Natural killer cell (primary cell): Measurements from ENCODE around the gene ASPHD2. TPM values are rescaled to one million over a fixed set of nuclear protein-coding genes. Genes with fewer than 3 reads are reported as not detected.

Experiments
- ATAC-seq, 3 donors: fragments of 150-1000 bp in 2 of 3; fragments of 200-7000 bp in 1 of 3; cut with Tn5 transposase; 1 replicate in 1 of 3; 2 replicates in 2 of 3; pipeline ENCODE4 v1.10.0; 2021; ENCODE audit warnings: mild to moderate bottlenecking in 2 of 3, moderate library complexity in 2 of 3
- DNase-seq, 2 donors: peaks; one replicate each; pipeline versions ENCODE4 v3.0.0 to v3.0.0-alpha.2; 2013 to 2021; ENCODE audit warnings: mixed read lengths in 1 of 2
- H3K27ac ChIP-seq: one replicate; pipeline ENCODE4 v1.5.1; 2013; ENCODE audit warnings: mild to moderate bottlenecking, low read length
- H3K27me3 ChIP-seq: one replicate; pipeline ENCODE4 v1.6.1; 2013; ENCODE audit warnings: low read length; ENCODE audit not compliant: control insufficient read depth, insufficient read depth
- H3K36me3 ChIP-seq: one replicate; pipeline ENCODE4 v1.6.1; 2013; ENCODE audit warnings: low read length; ENCODE audit not compliant: control insufficient read depth, insufficient read depth
- H3K4me1 ChIP-seq: one replicate; pipeline ENCODE4 v1.6.1; 2013; ENCODE audit warnings: low read length; ENCODE audit not compliant: control insufficient read depth, insufficient read depth
- H3K4me3 ChIP-seq: one replicate; pipeline ENCODE4 v1.5.1; 2013; ENCODE audit warnings: low read length
- H3K9me3 ChIP-seq: one replicate; pipeline ENCODE4 v1.6.1; 2013; ENCODE audit warnings: low read length; ENCODE audit not compliant: control insufficient read depth, insufficient read depth
- H3K27ac Mint-ChIP-seq, 2 donors: one replicate each; pipeline ENCODE4 v1.8.0; 2022; ENCODE audit warnings: mild to moderate bottlenecking in 2 of 2, mixed read lengths in 2 of 2, moderate library complexity in 1 of 2
- H3K27me3 Mint-ChIP-seq, 2 donors: one replicate each; pipeline ENCODE4 v1.8.0; 2022; ENCODE audit warnings: low read depth in 2 of 2, mixed read lengths in 2 of 2
- H3K36me3 Mint-ChIP-seq: one replicate; pipeline ENCODE4 v1.8.0; 2022; ENCODE audit warnings: mixed read lengths
- H3K4me1 Mint-ChIP-seq, 2 donors: one replicate each; pipeline ENCODE4 v1.8.0; 2022; ENCODE audit warnings: mixed read lengths in 2 of 2
- H3K4me3 Mint-ChIP-seq: one replicate; pipeline ENCODE4 v1.8.0; 2022; ENCODE audit warnings: mild to moderate bottlenecking, moderate library complexity, mixed read lengths
- H3K9me3 Mint-ChIP-seq, 2 donors: one replicate each; pipeline ENCODE4 v1.8.0; 2022; ENCODE audit warnings: mixed read lengths in 2 of 2
- CTCF ChIP-seq: fragments of 200-600 bp; IDR thresholded peaks from one replicate; pipeline ENCODE4 v1.8.0; 2022; ENCODE audit warnings: antibody characterized with exemption
- WGBS: methylation state at CpG from one replicate; pipeline ENCODE4 v1.1.7; 2013; ENCODE audit warnings: missing lambda C conversion rate; ENCODE audit not compliant: insufficient coverage; 5-methylcytosine and 5-hydroxymethylcytosine counted together
- intact Hi-C: fragments of 100-400 bp; cut with micrococcal nuclease; formaldehyde crosslinking; loops from one replicate; pipeline ENCODE4 v1.14.2; 2022
- total RNA-seq, 4 donors: library from RNA; stranded (reverse); fragments of 120-200 nt in 1 of 4; gene quantifications; one replicate each; pipeline versions ENCODE4 v1.2.3 to v1.2.4, GENCODE V29; 2013 to 2022

ASPHD2 gene
- total RNA-seq, 3 donors from 2014 or later (not counting 1 experiment from before 2014, with no cell fraction given), result 1.6 to 3.0 (median 1.9) TPM

GRCh38 chr22:26460202-26460601 lies 31.1 kb downstream of the ASPHD2 start:
- no peaks in the 10 kb centered on the region for H3K9me3 Mint-ChIP-seq
- intact Hi-C loops, result loop anchor here (2.0 kb wide), 1 partner anchor 61 kb away; no protein-coding TSS in a partner anchor
- no peak for DNase-seq
- H3K27me3 Mint-ChIP-seq, result no peaks in the 10 kb centered on the region
- Histone ChIP-seq H3K4me1 (no peaks in the 10 kb centered on the region), H3K27ac (no peak overlapping the region), H3K4me3 (no peak overlapping the region), H3K36me3 (peaks cover 45% of the 10 kb centered on the region), H3K9me3 (no peaks in the 10 kb centered on the region), H3K27me3 (no peaks in the 10 kb centered on the region)
- H3K36me3 Mint-ChIP-seq, result peaks cover 8% of the 10 kb centered on the region
- ATAC-seq, result no peak
- WGBS, result 93% methylated on average over 6 of the region's 6 CpGs
- H3K4me1 Mint-ChIP-seq, result no peaks in the 10 kb centered on the region
- H3K4me3 Mint-ChIP-seq, result no peak overlapping the region
- TF ChIP-seq CTCF, result no peak
- H3K27ac Mint-ChIP-seq, result no peak overlapping the region

GRCh38 chr22:26461188-26461810 lies 32.2 kb downstream of the ASPHD2 start:
- ATAC-seq, result peak in 1 of 3 donors; percentile 58
- no peaks in the 10 kb centered on the region for H3K9me3 ChIP-seq
- peaks cover 12% of the 10 kb centered on the region for H3K36me3 Mint-ChIP-seq
- H3K36me3 ChIP-seq, result peaks cover 50% of the 10 kb centered on the region
- H3K4me1 Mint-ChIP-seq, result no peaks in the 10 kb centered on the region
- no peaks in the 10 kb centered on the region for H3K9me3 Mint-ChIP-seq
- no peaks in the 10 kb centered on the region for H3K27me3 ChIP-seq
- 36% methylated on average over 2 of the region's 3 CpGs for WGBS
- no peak overlapping the region for H3K27ac Mint-ChIP-seq
- H3K4me1 ChIP-seq, result no peaks in the 10 kb centered on the region
- DNase-seq, result peak in 1 of 2 donors; percentile 63
- H3K4me3 ChIP-seq, result no peak overlapping the region
- no peak overlapping the region for H3K27ac ChIP-seq
- TF ChIP-seq CTCF, result peak; percentile 55
- intact Hi-C loops, result loop anchor here (1.0 to 2.0 kb wide), 2 partner anchors 62 to 97 kb away; no protein-coding TSS in a partner anchor
- H3K4me3 Mint-ChIP-seq, result no peak overlapping the region
- H3K27me3 Mint-ChIP-seq, result no peaks in the 10 kb centered on the region

- no peak overlapping the region for H3K4me3 ChIP-seq
- Mint-ChIP-seq H3K4me1 (no peaks in the 10 kb centered on the region), H3K27ac (no peak overlapping the region), H3K9me3 (no peaks in the 10 kb centered on the region), H3K4me3 (no peak overlapping the region), H3K36me3 (peaks cover 12% of the 10 kb centered on the region), H3K27me3 (no peaks in the 10 kb centered on the region)
- DNase-seq, result no peak
- TF ChIP-seq CTCF, result no peak
- intact Hi-C loops, result no loop called here
- no peaks in the 10 kb centered on the region for H3K27me3 ChIP-seq
- no peaks in the 10 kb centered on the region for H3K9me3 ChIP-seq
- no peak for ATAC-seq
- no peaks in the 10 kb centered on the region for H3K4me1 ChIP-seq
- H3K36me3 ChIP-seq, result peaks cover 54% of the 10 kb centered on the region
- WGBS, result 98% methylated on average over 4 of the region's 5 CpGs
- H3K27ac ChIP-seq, result no peak overlapping the region
These were observed 33.0 kb downstream of the ASPHD2 start for GRCh38 chr22:26462051-26462450.

- no peak overlapping the region for H3K4me3 Mint-ChIP-seq
- H3K36me3 ChIP-seq, result peaks cover 56% of the 10 kb centered on the region
- intact Hi-C loops, result no loop called here
- H3K4me3 ChIP-seq, result no peak overlapping the region
- H3K9me3 Mint-ChIP-seq, result no peaks in the 10 kb centered on the region
- H3K27ac ChIP-seq, result no peak overlapping the region
- no peak overlapping the region for H3K27ac Mint-ChIP-seq
- no peaks in the 10 kb centered on the region for H3K27me3 ChIP-seq
- no peaks in the 10 kb centered on the region for H3K27me3 Mint-ChIP-seq
- WGBS, result 96% methylated on average over 3 of the region's 3 CpGs
- peaks cover 12% of the 10 kb centered on the region for H3K36me3 Mint-ChIP-seq
- no peaks in the 10 kb centered on the region for H3K4me1 Mint-ChIP-seq
- ATAC-seq, result no peak
- no peaks in the 10 kb centered on the region for H3K9me3 ChIP-seq
- H3K4me1 ChIP-seq, result no peaks in the 10 kb centered on the region
- TF ChIP-seq CTCF, result no peak
- DNase-seq, result no peak
These were observed 33.6 kb downstream of the ASPHD2 start for GRCh38 chr22:26462641-26463040.
